HL-60/S4 treated with phorbol 12-myristate 13-acetate at 8.2 ng/mL for 4 days and 3 days (cell line): ENCODE data around the gene DESI2.
"Not testable (repeated sequence)": the region's sequence is repeated elsewhere in the genome, so short reads cannot be mapped to it uniquely, and the experiment has no call there.

Source experiments
- in situ Hi-C: fragments of 300-500 bp; cut with MboI; formaldehyde crosslinking; loops from 2 replicates; pipeline ENCODE4 v1.15.0; 2022; ENCODE audit warnings: low sequenced_read_pairs

Gene DESI2

GRCh38 chr1:244704107-244704506 lies 51.2 kb downstream of the DESI2 start:
- in situ Hi-C loops: no loop called here

GRCh38 chr1:244705261-244706234 lies 52.6 kb downstream of the DESI2 start:
- in situ Hi-C loops: no loop called here

- in situ Hi-C loops: no loop called here
These were observed 56.1 kb downstream of the DESI2 start for GRCh38 chr1:244709076-244709475.

- in situ Hi-C loops: no loop called here
These were observed 56.8 kb downstream of the DESI2 start for GRCh38 chr1:244709476-244710368.

GRCh38 chr1:244710474-244711062 lies 57.6 kb downstream of the DESI2 start:
- in situ Hi-C loops: no loop called here

- in situ Hi-C loops: no loop called here
These were observed 59.7 kb downstream of the DESI2 start for GRCh38 chr1:244712669-244713068.

GRCh38 chr1:244713332-244713731 lies 60.4 kb downstream of the DESI2 start:
- in situ Hi-C loops: no loop called here

GRCh38 chr1:244727871-244728474 lies 75.0 kb downstream of the DESI2 start:
- in situ Hi-C loops: no loop called here

- in situ Hi-C loops: no loop called here
These were observed 77.4 kb downstream of the DESI2 start for GRCh38 chr1:244730153-244730933.

GRCh38 chr1:244730934-244731434 lies 78.1 kb downstream of the DESI2 start:
- in situ Hi-C loops: no loop called here

- in situ Hi-C loops: no loop called here
These were observed 78.7 kb downstream of the DESI2 start for GRCh38 chr1:244731651-244732050.

GRCh38 chr1:244732851-244733450 lies 80.0 kb downstream of the DESI2 start:
- in situ Hi-C loops: no loop called here

- in situ Hi-C loops: no loop called here
These were observed 82.5 kb downstream of the DESI2 start for GRCh38 chr1:244735404-244735803.

GRCh38 chr1:244735876-244736561 lies 83.1 kb downstream of the DESI2 start:
- in situ Hi-C loops: no loop called here

- in situ Hi-C loops: not testable (repeated sequence)
These were observed 86.2 kb downstream of the DESI2 start for GRCh38 chr1:244739140-244739539.

- in situ Hi-C loops: not testable (repeated sequence)
These were observed 87.2 kb downstream of the DESI2 start for GRCh38 chr1:244740027-244740617.

GRCh38 chr1:244741692-244742091 lies 88.8 kb downstream of the DESI2 start:
- in situ Hi-C loops: no loop called here

GRCh38 chr1:244749230-244750016 lies 96.5 kb downstream of the DESI2 start:
- in situ Hi-C loops: no loop called here
